GM13976 (cell line): ENCODE measurements around the gene BICC1.
"Not testable (repeated sequence)": the region's sequence is repeated elsewhere in the genome, so short reads cannot be mapped to it uniquely, and the experiment has no call there.

Experiments
- DNase-seq: peaks from one replicate; pipeline ENCODE4 v3.0.0; 2012; ENCODE audit warnings: low spot score
- CTCF ChIP-seq: IDR thresholded peaks from 2 replicates; pipeline ENCODE4 v1.5.1; 2012; ENCODE audit warnings: borderline replicate concordance, mild to moderate bottlenecking; ENCODE audit not compliant: insufficient read depth; ENCODE audit errors: extremely low read depth, missing control alignments, control extremely low read depth
- in situ Hi-C: fragments of 300-500 bp; cut with MboI; formaldehyde crosslinking; loops from one replicate; pipeline ENCODE4 v1.12.0; 2022; ENCODE audit warnings: low sequenced_read_pairs, mixed read lengths, inconsistent platforms; ENCODE audit not compliant: unreplicated experiment

BICC1 gene

DNA sequence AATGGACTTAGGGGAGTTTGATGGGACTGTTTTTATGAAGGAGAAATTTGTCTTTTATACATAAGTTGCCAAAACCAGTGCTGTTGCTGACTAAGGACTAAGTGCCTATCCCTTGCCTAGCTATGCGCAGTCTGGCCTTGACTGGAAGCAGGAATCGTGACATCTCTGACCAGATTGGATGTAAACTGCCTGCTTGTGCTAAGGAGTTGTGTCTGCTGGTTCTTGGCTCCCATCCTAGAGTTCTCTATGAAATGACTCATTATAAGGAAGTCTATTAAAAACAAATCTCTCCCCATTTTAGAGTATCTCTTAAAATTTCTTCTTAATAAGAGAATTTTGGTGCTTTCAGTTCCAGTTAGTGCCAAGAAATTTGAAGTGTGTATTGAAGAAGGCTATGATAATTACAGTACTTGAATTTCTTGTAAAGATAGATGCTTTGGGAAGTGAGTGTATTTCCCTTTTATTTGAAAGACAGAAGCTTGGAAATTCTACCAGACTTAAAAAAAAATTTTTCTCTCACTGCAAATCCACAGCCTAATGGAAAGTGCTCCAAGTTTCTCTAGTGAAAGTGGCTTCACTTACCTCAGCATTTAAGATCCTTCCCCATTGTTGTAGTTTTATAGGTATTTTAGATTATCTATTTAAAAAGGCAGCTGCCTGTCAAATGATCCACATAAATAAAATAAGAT, 77.6 kb downstream of the BICC1 start:
- in situ Hi-C loops: no loop called here
- no peak for DNase-seq

DNA sequence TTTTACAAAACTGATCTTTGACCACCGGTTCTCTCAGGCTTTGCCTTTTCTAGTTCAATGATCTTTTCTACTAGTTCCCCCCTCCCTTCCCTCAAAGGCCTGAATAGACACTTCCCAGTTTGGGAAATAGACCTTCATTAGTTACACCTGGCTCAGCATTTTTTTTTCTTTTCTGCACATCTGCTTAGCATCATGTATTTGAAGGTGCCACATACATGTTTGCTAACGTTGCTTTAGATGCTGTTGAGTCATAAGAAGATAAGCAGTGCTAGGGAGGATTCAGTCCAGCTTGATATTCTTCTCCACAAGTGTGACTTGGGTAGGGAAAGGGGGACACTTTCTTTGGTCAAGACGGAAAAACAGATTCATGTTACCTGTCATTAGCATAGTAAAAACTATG, 78.3 kb downstream of the BICC1 start:
- no peak for TF ChIP-seq CTCF
- in situ Hi-C loops: no loop called here
- no peak for DNase-seq

More for the DNA sequence above, 77.6 kb downstream of the BICC1 start:
- no peak for TF ChIP-seq CTCF

DNA sequence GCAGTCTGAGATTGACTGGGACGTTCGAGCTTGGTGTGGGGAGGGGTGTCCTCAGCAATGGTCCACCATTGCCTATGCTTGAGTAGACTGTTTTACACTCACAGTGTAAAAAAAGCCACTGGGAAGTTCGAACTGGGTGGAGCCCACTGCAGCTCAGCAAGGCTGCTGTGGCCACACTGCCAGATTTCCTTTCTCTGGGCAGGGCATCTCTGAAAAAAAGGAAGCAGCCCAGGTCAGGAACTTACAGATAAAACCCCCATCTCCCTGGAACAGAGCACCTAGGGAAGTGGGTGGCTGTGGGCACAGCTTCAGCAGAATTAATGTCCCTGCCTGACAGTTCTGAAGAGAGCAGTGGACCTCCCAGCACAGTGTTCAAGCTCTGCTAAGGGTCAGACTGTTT, 80.3 kb downstream of the BICC1 start:
- no peak for DNase-seq
- no peak for TF ChIP-seq CTCF
- in situ Hi-C loops: no loop called here

DNA sequence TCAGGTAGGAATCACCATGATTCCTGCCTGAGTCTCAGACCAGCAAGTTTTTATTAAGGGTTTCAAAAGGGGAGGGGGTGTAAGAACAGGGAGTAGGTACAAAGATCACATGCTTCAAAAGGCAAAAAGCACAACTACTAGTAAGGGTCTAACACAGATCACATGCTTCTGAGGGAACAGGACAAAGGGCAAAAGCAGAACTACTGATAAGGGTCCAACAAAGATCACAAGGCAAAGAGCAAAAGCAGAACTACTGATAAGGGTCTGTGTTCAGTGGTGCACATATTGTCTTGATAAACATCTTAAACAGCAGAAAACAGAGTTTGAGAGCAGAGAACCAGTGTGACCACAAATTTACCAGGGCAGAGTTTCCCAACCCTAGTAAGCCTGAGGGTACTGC, 84.5 kb downstream of the BICC1 start:
- in situ Hi-C loops, DNase-seq: not testable (repeated sequence)

DNA sequence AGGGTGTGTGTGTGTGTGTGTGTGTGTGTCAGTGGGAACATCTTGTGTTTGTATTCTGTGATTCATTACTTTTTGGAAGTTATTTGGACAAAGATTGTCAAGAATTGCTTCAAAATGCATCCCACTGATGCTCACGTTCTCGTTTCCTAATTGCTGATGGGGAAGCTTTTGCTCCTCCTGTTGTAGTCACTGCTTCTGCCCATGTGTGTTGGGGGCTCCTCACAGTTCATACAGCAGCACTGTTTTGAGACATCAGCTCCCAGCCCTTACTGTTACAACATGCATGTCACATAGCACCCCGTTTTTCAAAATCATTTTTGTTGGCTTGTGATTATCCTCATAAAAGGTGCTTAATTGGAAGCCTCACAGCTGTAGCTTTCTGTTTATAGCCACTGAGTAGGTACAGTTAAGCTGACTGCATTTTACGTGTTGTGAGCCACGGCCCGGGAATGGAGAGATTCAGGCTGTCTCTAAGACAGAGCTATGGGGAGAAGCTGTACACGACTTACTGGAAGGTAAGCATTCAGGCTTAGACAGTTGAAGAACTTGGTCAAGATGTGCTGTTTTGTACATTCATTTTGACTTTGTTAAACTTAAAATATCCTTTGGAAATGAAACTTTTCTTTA, 87.4 kb downstream of the BICC1 start:
- no peak for TF ChIP-seq CTCF
- no peak for DNase-seq
- in situ Hi-C loops: no loop called here

DNA sequence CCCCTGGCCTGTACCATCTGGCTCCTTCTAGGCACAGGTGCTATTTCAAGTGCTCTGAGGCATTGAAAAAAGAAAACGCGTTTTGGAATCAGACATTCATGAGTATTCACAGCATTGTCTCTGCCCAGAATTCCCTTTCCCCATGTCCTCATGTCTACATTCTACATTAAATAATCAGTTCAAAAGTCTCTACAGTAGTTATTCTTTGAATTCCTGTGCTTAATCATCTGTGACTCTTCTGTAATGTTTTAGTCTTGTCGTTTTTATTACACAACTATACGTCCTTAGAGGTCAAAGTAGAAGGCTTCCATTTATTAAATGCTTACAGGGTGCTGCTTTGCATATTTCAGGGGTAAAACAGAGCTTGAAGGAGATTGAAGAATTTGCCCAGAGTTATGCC, 95.7 kb downstream of the BICC1 start:
- DNase-seq: no peak
- no peak for TF ChIP-seq CTCF
- in situ Hi-C loops: no loop called here

- in situ Hi-C loops: no loop called here
- DNase-seq: no peak
- TF ChIP-seq CTCF: no peak
Measured at GRCh38 chr10:58608826-58609531, 96.3 kb downstream of the BICC1 start.
